ENCODE data around the gene RNF138. TPM values are rescaled to one million over a fixed set of nuclear protein-coding genes. Genes with fewer than 3 reads are reported as not detected.

RNF138 gene
- total and polyA plus RNA-seq, 10 of the 15 experiments (the other 5 are each of a cell fraction or from before 2014, with no cell fraction given): 24.2 to 75.2 (median 40.1) TPM

- TF ChIP-seq, protein P1, sequence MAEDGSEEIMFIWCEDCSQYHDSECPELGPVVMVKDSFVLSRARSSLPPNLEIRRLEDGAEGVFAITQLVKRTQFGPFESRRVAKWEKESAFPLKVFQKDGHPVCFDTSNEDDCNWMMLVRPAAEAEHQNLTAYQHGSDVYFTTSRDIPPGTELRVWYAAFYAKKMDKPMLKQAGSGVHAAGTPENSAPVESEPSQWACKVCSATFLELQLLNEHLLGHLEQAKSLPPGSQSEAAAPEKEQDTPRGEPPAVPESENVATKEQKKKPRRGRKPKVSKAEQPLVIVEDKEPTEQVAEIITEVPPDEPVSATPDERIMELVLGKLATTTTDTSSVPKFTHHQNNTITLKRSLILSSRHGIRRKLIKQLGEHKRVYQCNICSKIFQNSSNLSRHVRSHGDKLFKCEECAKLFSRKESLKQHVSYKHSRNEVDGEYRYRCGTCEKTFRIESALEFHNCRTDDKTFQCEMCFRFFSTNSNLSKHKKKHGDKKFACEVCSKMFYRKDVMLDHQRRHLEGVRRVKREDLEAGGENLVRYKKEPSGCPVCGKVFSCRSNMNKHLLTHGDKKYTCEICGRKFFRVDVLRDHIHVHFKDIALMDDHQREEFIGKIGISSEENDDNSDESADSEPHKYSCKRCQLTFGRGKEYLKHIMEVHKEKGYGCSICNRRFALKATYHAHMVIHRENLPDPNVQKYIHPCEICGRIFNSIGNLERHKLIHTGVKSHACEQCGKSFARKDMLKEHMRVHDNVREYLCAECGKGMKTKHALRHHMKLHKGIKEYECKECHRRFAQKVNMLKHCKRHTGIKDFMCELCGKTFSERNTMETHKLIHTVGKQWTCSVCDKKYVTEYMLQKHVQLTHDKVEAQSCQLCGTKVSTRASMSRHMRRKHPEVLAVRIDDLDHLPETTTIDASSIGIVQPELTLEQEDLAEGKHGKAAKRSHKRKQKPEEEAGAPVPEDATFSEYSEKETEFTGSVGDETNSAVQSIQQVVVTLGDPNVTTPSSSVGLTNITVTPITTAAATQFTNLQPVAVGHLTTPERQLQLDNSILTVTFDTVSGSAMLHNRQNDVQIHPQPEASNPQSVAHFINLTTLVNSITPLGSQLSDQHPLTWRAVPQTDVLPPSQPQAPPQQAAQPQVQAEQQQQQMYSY (CRISPR knock-in tag; IDR thresholded peaks at IDR 0.05): no peak
- TF ChIP-seq, protein P2, sequence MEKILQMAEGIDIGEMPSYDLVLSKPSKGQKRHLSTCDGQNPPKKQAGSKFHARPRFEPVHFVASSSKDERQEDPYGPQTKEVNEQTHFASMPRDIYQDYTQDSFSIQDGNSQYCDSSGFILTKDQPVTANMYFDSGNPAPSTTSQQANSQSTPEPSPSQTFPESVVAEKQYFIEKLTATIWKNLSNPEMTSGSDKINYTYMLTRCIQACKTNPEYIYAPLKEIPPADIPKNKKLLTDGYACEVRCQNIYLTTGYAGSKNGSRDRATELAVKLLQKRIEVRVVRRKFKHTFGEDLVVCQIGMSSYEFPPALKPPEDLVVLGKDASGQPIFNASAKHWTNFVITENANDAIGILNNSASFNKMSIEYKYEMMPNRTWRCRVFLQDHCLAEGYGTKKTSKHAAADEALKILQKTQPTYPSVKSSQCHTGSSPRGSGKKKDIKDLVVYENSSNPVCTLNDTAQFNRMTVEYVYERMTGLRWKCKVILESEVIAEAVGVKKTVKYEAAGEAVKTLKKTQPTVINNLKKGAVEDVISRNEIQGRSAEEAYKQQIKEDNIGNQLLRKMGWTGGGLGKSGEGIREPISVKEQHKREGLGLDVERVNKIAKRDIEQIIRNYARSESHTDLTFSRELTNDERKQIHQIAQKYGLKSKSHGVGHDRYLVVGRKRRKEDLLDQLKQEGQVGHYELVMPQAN (conservative IDR thresholded peaks at IDR 0.05): no peak
- TF ChIP-seq, protein P3, sequence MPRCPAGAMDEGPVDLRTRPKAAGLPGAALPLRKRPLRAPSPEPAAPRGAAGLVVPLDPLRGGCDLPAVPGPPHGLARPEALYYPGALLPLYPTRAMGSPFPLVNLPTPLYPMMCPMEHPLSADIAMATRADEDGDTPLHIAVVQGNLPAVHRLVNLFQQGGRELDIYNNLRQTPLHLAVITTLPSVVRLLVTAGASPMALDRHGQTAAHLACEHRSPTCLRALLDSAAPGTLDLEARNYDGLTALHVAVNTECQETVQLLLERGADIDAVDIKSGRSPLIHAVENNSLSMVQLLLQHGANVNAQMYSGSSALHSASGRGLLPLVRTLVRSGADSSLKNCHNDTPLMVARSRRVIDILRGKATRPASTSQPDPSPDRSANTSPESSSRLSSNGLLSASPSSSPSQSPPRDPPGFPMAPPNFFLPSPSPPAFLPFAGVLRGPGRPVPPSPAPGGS (IDR thresholded peaks at IDR 0.05; ENCODE audit: borderline replicate concordance, insufficient read depth, low read depth, low read length, poor library complexity, severe bottlenecking): no peak
- TF ChIP-seq, protein P4, sequence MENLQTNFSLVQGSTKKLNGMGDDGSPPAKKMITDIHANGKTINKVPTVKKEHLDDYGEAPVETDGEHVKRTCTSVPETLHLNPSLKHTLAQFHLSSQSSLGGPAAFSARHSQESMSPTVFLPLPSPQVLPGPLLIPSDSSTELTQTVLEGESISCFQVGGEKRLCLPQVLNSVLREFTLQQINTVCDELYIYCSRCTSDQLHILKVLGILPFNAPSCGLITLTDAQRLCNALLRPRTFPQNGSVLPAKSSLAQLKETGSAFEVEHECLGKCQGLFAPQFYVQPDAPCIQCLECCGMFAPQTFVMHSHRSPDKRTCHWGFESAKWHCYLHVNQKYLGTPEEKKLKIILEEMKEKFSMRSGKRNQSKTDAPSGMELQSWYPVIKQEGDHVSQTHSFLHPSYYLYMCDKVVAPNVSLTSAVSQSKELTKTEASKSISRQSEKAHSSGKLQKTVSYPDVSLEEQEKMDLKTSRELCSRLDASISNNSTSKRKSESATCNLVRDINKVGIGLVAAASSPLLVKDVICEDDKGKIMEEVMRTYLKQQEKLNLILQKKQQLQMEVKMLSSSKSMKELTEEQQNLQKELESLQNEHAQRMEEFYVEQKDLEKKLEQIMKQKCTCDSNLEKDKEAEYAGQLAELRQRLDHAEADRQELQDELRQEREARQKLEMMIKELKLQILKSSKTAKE (IDR thresholded peaks at IDR 0.05; ENCODE audit: low read depth, poor library complexity, severe bottlenecking): no peak
- peak; percentile 52; the same call in 1 of the 2 replicates for TF ChIP-seq SPI1 (IDR thresholded peaks at IDR 0.05; ENCODE audit: borderline replicate concordance, insufficient read depth, low read depth, low read length)
- TF ChIP-seq SUZ12 (IDR thresholded peaks at IDR 0.05; ENCODE audit: unreplicated experiment): no peak
- TF ChIP-seq MEF2B (IDR thresholded peaks at IDR 0.05; ENCODE audit: partially characterized antibody, poor library complexity, severe bottlenecking): peak; percentile 18
- TF ChIP-seq, protein P5, sequence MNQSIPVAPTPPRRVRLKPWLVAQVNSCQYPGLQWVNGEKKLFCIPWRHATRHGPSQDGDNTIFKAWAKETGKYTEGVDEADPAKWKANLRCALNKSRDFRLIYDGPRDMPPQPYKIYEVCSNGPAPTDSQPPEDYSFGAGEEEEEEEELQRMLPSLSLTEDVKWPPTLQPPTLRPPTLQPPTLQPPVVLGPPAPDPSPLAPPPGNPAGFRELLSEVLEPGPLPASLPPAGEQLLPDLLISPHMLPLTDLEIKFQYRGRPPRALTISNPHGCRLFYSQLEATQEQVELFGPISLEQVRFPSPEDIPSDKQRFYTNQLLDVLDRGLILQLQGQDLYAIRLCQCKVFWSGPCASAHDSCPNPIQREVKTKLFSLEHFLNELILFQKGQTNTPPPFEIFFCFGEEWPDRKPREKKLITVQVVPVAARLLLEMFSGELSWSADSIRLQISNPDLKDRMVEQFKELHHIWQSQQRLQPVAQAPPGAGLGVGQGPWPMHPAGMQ (IDR thresholded peaks at IDR 0.05; ENCODE audit: borderline replicate concordance): no peak
Measured at GRCh38 chr18:32042337-32042736, 49.3 kb upstream of the RNF138 start (continued).
